GM23248 (cell line): Measurements from ENCODE around the gene PLEKHH3.

Experiments
- EZH2 ChIP-seq: fragments of 200-600 bp; sonication (generic); IDR thresholded peaks from 2 replicates; pipeline ENCODE4 v1.6.1; 2018; ENCODE audit warnings: antibody characterized with exemption, mild to moderate bottlenecking; ENCODE audit not compliant: insufficient read depth, poor library complexity, severe bottlenecking
- EZH2phosphoT487 ChIP-seq: fragments of 200-600 bp; sonication (generic); IDR thresholded peaks from 2 replicates; pipeline ENCODE4 v1.6.1; 2018; ENCODE audit warnings: antibody characterized with exemption, moderate library complexity, mild to moderate bottlenecking, low read depth; ENCODE audit not compliant: insufficient read depth

GRCh38 chr17:42679492-42680330 lies 2.9 kb upstream of the PLEKHH3 start:
- TF ChIP-seq EZH2 (no peak), EZH2phosphoT487 (no peak)
